Left lung (tissue), 10 donors: ENCODE results near the gene SORCS1. TPM values are rescaled to one million over a fixed set of nuclear protein-coding genes. Genes with fewer than 3 reads are reported as not detected.

ENCODE experiments used
- ATAC-seq: fragments of 200-7000 bp; cut with Tn5 transposase; one replicate; pipeline ENCODE4 v1.9.1; 2020; ENCODE audit warnings: moderate library complexity
- DNase-seq, 4 donors: peaks; one replicate each; pipeline ENCODE4 v3.0.0-alpha.2; 2013 to 2020
- H3K27ac ChIP-seq, 2 donors: fragments of 200-600 bp; sonication (generic) in 1 of 2; one replicate each; pipeline versions ENCODE4 v1.5.0 to v1.8.0; 2020 to 2021
- H3K27me3 ChIP-seq, 2 donors: fragments of 200-600 bp; sonication (generic) in 1 of 2; one replicate each; pipeline versions ENCODE4 v1.5.0 to v1.8.0; 2020 to 2021
- H3K36me3 ChIP-seq, 2 donors: fragments of 200-600 bp; sonication (generic) in 1 of 2; one replicate each; pipeline versions ENCODE4 v1.5.0 to v1.8.0; 2020 to 2021
- H3K4me1 ChIP-seq, 2 donors: fragments of 200-600 bp; one replicate each; pipeline ENCODE4 v1.8.0; 2021
- H3K4me3 ChIP-seq, 2 donors: fragments of 200-600 bp; sonication (generic) in 1 of 2; one replicate each; pipeline versions ENCODE4 v1.5.0 to v1.8.0; 2020 to 2021; ENCODE audit warnings: mild to moderate bottlenecking in 1 of 2
- H3K9me3 ChIP-seq, 2 donors: fragments of 200-600 bp; sonication (generic) in 1 of 2; one replicate each; pipeline versions ENCODE4 v1.5.0 to v1.8.0; 2020 to 2021
- intact Hi-C, 2 donors: fragments of 100-400 bp; cut with DNase I; formaldehyde crosslinking; loops; one replicate each; pipeline versions ENCODE4 v1.11.2 to v1.14.2; 2022
- polyA plus RNA-seq, 6 donors: library from polyadenylated mRNA; unstranded; fragments of 120-200 nt; gene quantifications; one replicate each; pipeline ENCODE4 v1.2.1, GENCODE V29; 2013; ENCODE audit not compliant: insufficient read length in 6 of 6
- total RNA-seq, 2 donors: library from RNA; stranded (reverse); fragmentation: NEBNext Ultra II Directional; extraction: Animal tissue kit (Norgen Biotek cat#: 25700); gene quantifications; one replicate each; pipeline ENCODE4 v1.2.1, GENCODE V29; 2021
- TF ChIP-seq, protein P1 (sequence below), 2 donors: fragments of 200-600 bp; sonication (generic) in 1 of 2; IDR thresholded peaks; one replicate each; pipeline versions ENCODE4 v1.5.0 to v1.8.0; 2021; ENCODE audit warnings: antibody characterized with exemption in 2 of 2
- donor health status: DM: no; HTN: yes; CAD: no.
- donor health status: DM: no; HTN: no; CAD: no.

The SORCS1 gene
- total and polyA plus RNA-seq, 8 donors: 0.03 to 0.72 (median 0.21) TPM

DNA sequence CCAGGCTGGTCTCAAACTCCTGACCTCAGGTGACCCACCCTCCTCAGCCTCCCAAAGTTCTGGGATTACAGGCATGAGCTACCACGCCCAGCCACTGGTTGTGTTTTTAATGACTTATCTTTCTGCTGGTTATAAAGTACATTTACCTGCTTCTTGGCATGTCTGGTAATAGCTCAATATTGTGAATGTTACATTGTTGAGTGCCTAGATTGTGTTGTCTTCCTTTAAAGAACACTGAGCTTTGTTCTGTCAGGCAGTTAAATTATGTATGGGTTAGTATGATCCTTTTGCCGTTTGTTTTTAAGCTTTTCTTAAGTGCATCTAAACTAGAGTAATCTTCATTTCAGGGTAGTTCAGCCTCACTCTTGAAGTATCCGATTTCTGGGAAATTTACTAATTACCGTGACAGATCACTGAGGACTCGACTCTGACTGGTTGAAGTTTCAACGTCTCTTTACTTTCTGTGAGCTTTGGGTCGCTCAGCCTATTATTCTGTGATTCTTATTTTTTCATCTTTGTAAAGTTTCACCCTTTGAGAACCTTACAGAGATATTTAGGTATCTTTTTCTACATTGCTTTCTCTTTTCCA is 617.4 kb downstream of the SORCS1 start:
- DNase-seq (no peak), ATAC-seq (no peak)
- no peak overlapping the region for H3K4me3 ChIP-seq
- TF ChIP-seq, protein P1, sequence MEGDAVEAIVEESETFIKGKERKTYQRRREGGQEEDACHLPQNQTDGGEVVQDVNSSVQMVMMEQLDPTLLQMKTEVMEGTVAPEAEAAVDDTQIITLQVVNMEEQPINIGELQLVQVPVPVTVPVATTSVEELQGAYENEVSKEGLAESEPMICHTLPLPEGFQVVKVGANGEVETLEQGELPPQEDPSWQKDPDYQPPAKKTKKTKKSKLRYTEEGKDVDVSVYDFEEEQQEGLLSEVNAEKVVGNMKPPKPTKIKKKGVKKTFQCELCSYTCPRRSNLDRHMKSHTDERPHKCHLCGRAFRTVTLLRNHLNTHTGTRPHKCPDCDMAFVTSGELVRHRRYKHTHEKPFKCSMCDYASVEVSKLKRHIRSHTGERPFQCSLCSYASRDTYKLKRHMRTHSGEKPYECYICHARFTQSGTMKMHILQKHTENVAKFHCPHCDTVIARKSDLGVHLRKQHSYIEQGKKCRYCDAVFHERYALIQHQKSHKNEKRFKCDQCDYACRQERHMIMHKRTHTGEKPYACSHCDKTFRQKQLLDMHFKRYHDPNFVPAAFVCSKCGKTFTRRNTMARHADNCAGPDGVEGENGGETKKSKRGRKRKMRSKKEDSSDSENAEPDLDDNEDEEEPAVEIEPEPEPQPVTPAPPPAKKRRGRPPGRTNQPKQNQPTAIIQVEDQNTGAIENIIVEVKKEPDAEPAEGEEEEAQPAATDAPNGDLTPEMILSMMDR (IDR thresholded peaks at IDR 0.05): no peak
- no peaks in the 10 kb centered on the region for H3K27me3 ChIP-seq
- intact Hi-C loops: no loop called here
- no peaks in the 10 kb centered on the region for H3K9me3 ChIP-seq
- H3K4me1 ChIP-seq: no peaks in the 10 kb centered on the region
- no peaks in the 10 kb centered on the region for H3K36me3 ChIP-seq
- H3K27ac ChIP-seq: no peak overlapping the region

DNA sequence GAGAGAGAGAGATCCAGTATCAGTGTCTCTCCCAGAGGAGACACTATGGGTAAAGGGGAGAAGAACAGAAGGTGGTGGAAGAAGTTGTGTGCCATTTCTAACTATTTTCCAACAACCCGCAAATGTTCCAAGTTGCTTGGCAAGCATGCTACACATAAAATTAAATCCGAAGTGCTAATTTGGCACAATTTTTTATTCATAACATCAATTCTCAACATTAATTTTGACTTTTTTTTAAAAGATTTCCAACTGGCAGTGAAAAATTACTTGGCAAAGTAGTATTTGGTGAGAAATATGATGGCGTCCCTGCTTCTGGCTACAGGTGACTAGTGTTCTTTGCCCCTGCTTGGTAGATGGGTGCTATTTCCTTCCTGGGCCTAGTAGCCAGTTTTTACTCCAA is 622.0 kb downstream of the SORCS1 start:
- ATAC-seq (no peak), DNase-seq (no peak)
- H3K9me3 ChIP-seq: no peaks in the 10 kb centered on the region
- no peaks in the 10 kb centered on the region for H3K27me3 ChIP-seq
- no peaks in the 10 kb centered on the region for H3K4me1 ChIP-seq
- H3K4me3 ChIP-seq: no peak overlapping the region
- H3K36me3 ChIP-seq: no peaks in the 10 kb centered on the region
- no peak overlapping the region for H3K27ac ChIP-seq
- TF ChIP-seq, protein P1 (IDR thresholded peaks at IDR 0.05): no peak
- intact Hi-C loops: no loop called here

DNA sequence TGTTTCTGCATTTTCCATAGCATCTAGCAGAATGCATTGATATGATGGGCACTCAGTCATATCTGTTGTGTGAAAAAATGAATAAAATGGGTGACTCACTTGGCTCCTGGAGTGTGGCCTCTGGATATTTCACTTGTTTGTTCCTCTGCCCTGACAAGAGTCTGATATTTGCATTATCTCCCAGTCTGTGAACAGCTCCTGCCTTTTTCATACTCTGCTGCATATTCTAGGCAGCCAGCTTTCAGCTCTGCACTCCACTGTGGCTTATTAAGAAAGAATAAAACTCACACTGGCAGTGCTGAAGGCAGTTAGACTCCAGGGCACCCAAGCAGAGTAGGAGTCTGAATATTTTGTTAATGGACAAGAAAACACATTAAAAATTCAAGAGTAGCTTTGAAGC is 623.9 kb downstream of the SORCS1 start:
- Histone ChIP-seq H3K27me3 (no peaks in the 10 kb centered on the region), H3K9me3 (no peaks in the 10 kb centered on the region), H3K36me3 (no peaks in the 10 kb centered on the region), H3K4me3 (no peak overlapping the region), H3K27ac (no peak overlapping the region), H3K4me1 (no peaks in the 10 kb centered on the region)
- TF ChIP-seq, protein P1 (IDR thresholded peaks at IDR 0.05): no peak
- DNase-seq (no peak), ATAC-seq (no peak)
- intact Hi-C loops: no loop called here

- Histone ChIP-seq H3K27ac (no peak overlapping the region), H3K36me3 (no peaks in the 10 kb centered on the region), H3K27me3 (no peaks in the 10 kb centered on the region), H3K4me1 (no peaks in the 10 kb centered on the region), H3K4me3 (no peak overlapping the region), H3K9me3 (no peaks in the 10 kb centered on the region)
- DNase-seq: no peak
- TF ChIP-seq, protein P1 (IDR thresholded peaks at IDR 0.05): no peak
- intact Hi-C loops: no loop called here
- no peak for ATAC-seq
These were observed 626.6 kb downstream of the SORCS1 start for GRCh38 chr10:106537866-106538265.

DNA sequence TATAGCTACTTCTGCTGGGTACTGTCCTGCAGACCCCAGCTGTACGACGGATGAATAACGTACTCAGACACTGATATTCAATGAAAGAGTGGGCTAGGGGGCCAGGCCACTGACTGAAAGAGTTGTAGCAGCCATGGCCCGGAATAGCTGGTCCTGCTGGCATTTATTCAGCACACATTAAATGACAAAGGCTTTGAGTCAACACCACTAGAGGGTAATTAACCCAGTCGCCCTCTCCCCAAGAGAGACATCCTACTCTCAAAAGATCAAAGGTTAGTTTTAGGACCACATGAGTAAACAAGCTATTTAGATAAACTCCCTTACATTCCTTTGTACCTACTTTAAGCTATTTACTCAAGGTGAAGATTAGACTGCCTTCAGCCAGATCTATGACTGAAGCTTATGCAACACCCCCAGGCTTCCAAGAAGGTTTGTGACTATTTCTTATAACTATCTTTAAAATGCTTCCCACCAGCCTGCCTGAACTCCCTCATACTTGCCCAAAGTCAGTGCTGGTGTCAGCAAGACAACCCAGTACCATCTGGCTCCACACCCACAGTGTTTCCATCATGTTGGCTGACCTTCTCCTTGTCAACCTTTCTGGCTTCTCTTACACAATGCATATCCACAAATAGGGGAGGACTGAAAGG is 629.1 kb downstream of the SORCS1 start:
- Histone ChIP-seq H3K4me3 (no peak overlapping the region), H3K4me1 (no peaks in the 10 kb centered on the region)
- no peak for DNase-seq

More for the DNA sequence above, 629.1 kb downstream of the SORCS1 start:
- no peaks in the 10 kb centered on the region for H3K36me3 ChIP-seq
- no peak for ATAC-seq
- H3K27ac ChIP-seq: no peak overlapping the region
- H3K9me3 ChIP-seq: no peaks in the 10 kb centered on the region
- TF ChIP-seq, protein P1 (IDR thresholded peaks at IDR 0.05): no peak
- H3K27me3 ChIP-seq: no peaks in the 10 kb centered on the region
- intact Hi-C loops: no loop called here
